Activated T-cell treated with anti-CD3 and anti-CD28 coated beads for 48 hours (primary cell): ENCODE data around the gene TPH2.

ENCODE experiments used
- DNase-seq: peaks from one replicate; pipeline ENCODE4 v3.0.0-alpha.2; 2020; ENCODE audit warnings: low read depth

Gene TPH2

DNA sequence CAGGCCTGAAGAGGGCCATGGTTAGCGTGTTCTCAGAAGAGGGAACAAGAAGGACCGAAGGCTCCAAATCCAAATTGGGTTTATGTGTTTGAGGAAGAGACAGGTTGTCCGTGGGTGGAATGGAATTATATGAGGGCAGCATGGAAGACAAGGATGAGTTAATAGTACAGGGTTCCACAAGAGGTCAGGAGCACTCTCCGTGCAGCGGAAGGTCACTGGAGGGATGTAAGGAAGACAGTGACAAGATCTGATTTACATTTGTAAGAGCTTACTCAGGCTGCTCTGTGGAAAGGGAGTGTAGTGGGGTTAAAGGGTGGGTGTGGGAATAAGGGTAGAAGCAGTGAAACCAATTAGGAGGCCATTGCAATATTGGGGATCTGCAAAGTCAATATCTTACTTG, 97.0 kb downstream of the TPH2 start:
- DNase-seq, result no peak

DNA sequence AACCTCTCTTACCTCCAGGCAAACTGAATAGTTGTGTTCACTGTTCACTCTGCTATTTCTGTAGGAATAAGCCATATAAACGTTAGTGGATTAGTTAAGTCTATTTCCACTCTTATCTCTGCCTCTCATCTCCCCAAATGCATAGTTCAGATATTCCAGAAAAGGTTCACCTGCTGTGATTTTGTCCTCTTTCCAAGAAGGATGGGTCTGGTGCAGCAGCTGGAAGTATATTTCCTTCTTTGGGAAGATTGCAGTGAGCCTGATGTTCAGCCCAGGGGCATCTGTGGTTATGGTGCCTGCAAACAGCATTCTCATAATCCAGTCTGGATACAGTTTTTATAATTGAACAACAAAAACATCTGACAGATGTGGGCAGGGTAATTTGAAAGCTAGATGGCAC, 97.7 kb downstream of the TPH2 start:
- no peak for DNase-seq

DNA sequence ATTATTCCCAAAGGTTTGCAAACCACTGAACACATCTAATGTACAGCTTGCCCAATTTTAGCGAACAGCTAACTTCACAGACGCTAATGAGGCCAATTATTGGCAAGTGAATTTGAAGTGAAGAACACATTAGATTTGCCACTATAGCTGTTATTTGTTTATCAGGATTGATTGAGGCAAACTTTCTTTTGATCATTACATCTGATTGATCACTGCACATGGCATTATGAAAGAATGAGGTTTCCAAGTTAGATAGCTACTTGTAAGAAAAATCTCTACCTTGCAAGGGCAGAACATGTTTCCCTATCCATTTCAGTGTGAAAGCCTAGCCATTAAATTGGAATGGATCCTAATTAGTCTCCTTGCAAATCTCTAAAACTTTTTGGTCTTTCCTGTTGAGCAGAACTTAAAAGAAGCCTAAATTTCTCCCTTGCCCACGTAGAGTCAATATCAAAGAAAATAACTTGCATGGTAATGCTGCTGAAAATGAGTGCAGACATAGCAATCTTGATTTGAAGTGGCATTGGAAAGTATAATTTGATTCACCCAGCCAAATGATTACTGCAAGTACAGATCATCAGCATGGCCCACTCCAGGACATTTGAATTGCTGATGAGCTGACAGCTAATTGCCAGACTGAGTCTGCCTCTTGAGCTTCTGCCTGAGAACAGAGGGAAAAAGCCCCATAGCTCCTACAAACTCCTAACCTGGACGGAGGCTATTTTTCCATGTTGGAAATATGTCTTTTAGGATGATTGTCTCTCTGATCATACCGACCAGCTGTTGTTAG, 98.6 kb downstream of the TPH2 start:
- no peak for DNase-seq

DNA sequence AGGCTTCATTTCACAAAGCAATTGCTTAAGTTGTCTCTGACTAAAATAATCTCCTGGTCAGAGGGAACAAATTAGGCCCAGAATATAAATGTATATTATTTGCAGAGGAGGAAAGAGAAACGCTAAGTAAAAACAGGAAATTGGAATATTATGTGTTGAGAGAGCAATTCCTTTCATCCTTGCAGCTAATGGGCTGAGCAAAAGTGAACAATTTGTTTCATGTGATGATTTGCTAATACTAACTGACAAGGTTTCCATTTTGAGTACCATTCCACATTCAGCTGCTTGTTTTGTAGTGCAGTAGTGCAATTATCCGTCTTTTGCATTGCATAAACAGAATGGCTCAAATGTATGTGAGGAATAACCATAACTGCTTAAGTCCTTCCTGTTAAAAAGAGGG, 103.2 kb downstream of the TPH2 start:
- DNase-seq, result no peak

DNA sequence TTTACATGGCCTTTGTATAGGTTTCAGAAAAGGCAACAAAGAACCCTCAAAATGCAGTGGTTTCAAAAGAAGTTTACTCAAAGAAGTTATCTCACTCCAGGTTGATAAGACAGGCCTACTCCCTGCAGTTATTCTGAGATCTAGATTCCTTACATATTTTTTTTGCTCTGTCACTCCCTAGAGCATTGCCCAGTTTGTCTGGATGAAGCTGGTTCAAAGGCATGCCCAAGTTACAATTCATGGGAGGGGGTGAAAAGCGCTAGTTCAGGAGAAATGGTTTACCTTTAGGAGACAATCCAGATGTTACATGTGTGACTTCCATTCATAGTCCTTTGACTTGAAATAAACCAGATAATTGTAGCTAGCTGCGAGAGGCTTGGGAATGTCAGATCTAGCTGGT, 115.0 kb downstream of the TPH2 start:
- no peak for DNase-seq

DNA sequence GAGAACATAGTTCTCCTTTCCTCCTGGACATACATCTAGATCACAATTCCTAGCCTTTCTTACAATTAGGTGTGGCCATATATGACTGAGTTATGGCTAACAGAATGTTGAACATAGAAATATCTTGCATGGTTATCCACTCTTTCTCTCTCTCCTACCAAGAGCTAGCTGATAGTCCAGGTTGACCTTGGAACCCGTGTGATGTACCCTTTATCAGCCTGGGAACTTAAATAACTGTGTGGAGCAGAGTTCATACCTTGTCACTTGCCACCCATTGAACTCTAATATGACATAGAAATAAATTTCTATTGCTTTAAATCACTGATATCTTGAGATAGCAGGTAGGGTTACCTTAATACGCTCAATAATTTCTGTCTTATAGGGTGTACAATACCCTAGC, 115.9 kb downstream of the TPH2 start:
- DNase-seq, result no peak

DNA sequence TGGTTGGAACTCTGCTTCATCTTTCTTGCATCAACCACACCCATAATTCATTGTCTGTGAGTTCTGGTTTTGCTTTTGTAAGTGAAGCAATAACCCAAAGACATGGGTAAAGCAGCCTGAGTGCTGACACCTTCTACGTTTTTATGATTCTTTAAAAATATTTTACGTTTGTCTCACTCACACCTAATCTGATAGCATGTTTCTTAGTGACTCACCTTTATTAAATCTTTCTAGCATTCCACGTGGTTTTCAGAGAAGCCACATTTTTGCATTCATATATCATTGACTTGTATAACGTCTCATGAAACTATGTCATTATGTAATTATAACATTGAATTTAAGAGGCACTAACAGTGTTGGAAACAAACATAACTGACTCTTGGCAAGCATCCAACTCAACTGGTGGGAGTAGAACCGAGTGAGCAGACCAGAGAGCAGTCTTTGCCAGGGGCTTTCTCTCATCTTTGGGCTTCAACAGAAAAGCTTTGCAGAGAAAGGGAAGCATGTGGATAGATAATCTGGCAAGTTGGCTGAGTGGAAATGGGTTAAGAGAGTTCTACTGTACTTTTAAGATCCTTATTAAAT, 118.8 kb downstream of the TPH2 start:
- no peak for DNase-seq

DNA sequence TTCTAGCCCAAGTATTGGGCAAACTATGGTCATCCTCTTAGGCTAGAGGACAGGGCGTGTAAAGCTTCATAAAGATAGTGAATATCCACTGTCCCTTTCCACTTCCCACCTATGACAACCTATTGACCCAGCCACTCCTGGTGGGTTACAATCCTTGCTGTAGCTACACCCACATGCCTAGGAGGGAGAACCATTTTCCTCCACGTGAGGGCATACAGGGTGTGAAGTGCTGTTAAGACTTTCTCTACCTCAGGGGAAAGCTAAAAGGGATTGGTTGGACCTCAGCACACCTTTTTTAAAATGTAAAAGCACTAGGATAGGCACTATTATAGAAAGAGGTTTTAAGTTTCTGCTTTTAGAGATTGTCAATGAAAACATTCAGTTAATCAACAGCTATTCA, 124.4 kb downstream of the TPH2 start:
- DNase-seq, result no peak

DNA sequence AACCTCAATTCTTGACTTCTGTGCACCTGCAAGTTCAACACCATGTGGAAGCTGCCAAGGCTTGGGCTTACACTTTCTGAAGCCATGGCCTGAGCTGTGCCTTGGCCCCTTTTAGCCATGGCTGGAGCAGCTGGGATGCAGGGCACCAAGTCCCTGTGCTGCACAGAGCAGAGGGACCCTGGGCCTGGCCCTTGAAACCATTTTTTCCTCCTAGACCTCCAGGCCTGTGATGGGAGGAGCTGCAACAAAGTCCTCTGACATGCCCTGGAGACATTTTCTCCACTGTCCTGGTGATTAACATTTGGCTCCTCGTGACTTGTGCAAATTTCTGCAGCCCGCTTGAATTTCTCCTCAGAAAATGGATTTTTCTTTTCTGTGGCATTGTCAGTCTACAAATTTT, 132.4 kb downstream of the TPH2 start:
- no peak for DNase-seq

DNA sequence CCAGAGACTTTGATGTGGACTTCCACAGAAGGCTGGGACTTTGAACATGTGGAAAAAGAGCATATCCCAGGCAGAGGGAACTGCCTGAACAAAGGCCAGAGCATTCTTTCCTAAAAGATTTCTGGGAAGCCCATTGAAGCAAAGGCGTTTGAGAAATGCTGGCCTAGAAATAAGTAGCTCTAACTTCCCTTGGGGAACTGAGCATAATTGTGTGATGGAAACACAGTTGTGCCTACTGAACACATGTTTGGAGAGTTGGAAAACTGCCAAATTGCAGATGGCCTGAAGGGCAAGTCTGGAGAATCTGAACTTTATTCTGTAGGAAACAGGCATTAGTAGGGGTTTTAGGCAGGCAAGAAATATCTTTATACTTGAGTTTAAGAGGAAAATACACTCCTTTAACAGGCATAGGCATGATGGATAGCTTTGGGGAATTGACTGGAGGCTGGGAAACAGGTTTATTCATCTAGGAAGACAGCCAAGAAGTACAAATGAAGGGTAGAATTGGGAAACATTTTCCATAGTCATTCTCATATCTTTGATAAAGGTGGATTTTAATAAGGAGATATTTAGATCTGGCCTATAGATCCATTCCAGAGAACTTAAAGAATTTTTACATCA, 134.1 kb downstream of the TPH2 start:
- DNase-seq, result no peak

DNA sequence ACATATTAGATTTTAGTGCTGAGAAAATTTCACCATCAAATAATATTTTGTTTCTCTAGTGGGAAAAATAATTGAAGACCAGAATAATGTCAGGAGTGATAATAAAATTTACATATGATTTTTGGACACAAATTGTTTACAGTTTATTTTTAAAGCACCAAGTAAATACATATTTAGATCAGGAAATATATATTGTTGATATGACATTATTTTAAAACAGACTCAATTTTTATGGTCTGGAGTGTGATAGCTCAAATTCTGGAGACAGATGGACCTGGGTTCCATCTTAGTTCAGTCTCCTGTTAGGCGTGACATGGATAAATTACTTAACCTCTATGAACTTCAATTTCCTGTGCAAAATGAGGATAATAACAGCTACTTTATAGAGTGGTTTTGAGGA, 135.4 kb downstream of the TPH2 start:
- DNase-seq, result no peak

DNA sequence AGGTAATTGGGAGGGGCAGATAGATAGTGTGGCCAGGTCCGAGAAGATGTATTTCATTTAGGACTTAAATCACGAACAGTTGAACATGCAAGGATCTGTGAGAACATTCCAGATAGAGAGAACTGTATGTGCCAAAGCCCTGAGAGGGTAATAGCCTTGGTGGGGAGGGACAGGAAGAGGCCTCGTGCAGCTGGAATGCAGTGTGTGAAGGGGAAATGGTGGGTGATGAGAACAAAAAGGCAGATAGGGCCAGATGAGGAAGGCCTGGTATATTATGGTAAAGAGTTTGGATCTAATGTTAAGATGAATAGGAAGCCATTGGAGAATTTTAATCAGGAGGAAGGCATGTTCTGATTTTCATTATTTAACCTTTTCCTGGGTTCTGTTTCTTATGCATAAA, 136.3 kb downstream of the TPH2 start:
- DNase-seq, result no peak

DNA sequence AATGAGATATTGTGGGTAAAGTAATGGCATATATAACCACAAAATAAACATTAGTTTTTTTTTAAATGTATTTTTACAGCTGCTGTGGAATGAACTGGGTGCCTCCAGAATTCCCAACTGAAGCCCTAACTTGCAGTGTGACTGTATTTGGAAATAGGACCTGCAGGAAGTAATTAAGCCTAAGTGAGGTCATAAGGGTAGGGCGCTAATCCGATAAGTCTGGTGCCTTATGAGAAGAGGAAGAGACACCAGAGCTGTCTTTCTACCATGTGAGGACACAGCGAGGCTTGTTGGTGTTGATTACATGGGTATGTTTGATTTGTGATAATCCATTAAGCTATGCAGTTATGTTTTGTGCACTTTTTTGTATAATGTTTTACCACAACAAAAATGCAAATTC, 136.8 kb downstream of the TPH2 start:
- DNase-seq, result no peak

DNA sequence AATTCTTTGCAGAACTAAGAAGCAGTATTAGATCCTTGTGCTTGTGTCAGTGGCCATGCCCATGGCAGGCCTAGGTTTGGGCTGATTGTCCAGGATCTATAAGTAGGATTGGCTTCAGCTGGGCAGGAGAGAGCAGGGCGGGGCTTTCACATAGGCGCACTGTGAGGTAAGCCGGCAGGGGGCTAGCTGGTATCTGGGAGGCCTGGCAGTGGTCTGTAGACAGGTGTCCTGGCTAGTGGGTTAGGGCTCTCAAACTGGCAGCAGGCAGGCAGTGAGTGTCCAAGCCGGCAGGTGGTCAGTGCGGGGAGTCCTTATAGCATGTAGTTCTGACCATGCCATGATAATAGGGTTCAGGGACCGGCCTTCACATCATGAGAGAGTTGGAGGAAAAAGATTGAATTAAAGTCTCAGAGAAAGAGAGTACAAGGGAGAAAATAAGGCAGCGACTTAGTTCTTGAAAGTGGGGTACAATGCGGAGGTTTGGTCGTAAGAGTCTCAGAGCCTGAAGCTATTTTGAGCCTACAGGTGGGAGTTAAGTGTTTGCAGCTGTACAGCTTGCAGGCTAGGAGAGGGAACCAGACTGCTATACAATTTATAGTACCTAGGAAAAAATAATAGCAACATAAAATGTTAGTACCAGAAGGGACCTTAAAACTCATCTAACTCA, 137.4 kb downstream of the TPH2 start:
- no peak for DNase-seq

DNA sequence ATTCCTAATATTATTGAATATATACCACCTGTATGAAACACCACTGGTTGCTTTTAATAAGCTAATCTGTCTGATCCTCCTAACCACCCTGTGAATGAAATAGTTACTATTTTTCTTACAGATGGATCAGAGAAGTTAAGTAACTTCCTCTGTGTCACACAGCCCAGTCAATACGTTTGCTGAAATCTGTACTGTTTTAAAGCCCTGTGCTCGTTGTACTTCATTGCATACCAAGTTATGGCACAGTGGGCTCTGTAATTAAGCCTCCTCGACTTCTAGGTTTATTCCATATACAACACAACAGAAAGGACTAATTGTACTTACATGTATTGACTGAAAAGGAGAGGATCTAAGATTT, 137.9 kb downstream of the TPH2 start:
- DNase-seq, result no peak

DNA sequence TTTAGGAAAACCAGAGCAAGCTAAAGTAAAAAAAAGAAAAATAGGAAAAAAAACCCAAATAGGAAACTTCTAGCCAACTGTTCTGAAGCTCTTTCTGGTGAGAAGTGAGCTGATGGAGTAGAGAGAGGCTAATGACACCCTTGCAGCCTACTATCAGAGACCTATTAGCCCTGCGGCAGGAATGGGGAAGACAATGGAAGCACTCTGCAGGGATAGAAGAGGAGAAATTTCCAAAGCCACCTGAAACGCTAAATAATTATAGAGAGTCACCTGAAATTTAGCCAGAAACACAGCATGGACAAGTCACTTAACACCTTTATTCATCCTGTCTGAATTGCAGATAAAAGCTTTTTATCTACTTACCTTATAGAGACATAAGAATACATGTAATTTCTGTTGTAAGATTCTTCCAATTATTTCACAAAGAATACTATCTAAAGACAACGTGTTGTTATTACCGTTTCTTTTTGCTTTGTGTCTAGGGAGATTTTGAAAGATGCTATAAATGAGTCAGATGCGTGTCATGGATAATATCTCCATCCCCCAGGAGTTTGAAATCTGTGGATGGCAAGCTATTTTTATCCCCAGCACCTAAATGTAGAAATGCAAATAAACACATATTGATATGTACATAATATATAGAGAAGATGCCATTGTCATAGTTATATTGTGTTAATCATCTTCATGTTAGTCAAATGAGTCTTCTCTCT, 138.6 kb downstream of the TPH2 start:
- no peak for DNase-seq

DNA sequence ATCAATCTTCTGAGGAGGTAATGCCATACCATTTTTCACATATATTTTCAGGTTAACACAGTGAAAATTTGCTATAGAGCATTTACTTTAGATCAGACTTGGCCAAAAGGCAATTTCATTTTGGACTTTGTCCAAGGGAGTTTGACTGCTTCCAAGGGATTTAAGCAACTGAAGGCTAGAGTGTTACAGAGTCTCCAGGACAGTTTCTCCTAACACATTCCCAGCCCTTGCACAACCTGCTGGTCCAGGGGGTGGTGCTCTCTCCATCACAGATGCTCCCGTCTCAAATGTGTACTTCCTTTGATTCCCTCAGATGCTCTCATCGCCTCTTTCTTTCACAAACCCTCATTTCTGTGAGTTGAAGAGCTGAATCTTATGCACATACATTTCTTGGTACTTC, 143.1 kb downstream of the TPH2 start:
- no peak for DNase-seq
